ES-I3 (cell line): Measurements from ENCODE around the gene TLX2.
"Not testable (repeated sequence)": the region's sequence is repeated elsewhere in the genome, so short reads cannot be mapped to it uniquely, and the experiment has no call there.

Experiments
- H3K36me3 ChIP-seq: 2 replicates; pipeline ENCODE4 v1.6.1; 2013; ENCODE audit warnings: mild to moderate bottlenecking, low read length, control low read depth, moderate library complexity; ENCODE audit not compliant: insufficient read depth
- H3K4me1 ChIP-seq: 2 replicates; pipeline ENCODE4 v1.6.1; 2013; ENCODE audit warnings: mild to moderate bottlenecking, control low read depth, low read length; ENCODE audit not compliant: insufficient read depth
- H3K9ac ChIP-seq: 2 replicates; pipeline ENCODE4 v1.6.1; 2013; ENCODE audit warnings: low read depth, mild to moderate bottlenecking, low read length, moderate library complexity
- H3K9me3 ChIP-seq: 2 replicates; pipeline ENCODE4 v1.6.1; 2013; ENCODE audit warnings: mild to moderate bottlenecking, low read length, moderate library complexity; ENCODE audit not compliant: control insufficient read depth, insufficient read depth

Gene TLX2

GRCh38 chr2:74514368-74515270 is at the start of gene TLX2:
Gene TLX2, plus strand, starts transcription at chr2:74514450. Its CDS starts 357 bp downstream, at chr2:74514807.
- H3K36me3 ChIP-seq, result no peaks in the 10 kb centered on the region
- H3K9ac ChIP-seq, result peak within 1 kb of the TSS; percentile 37; the same call in 1 of the 2 replicates
- no peaks in the 10 kb centered on the region; the same call in 1 of the 2 replicates for H3K4me1 ChIP-seq
- H3K9me3 ChIP-seq, result peaks cover 6% of the 10 kb centered on the region; the same call in 1 of the 2 replicates

DNA sequence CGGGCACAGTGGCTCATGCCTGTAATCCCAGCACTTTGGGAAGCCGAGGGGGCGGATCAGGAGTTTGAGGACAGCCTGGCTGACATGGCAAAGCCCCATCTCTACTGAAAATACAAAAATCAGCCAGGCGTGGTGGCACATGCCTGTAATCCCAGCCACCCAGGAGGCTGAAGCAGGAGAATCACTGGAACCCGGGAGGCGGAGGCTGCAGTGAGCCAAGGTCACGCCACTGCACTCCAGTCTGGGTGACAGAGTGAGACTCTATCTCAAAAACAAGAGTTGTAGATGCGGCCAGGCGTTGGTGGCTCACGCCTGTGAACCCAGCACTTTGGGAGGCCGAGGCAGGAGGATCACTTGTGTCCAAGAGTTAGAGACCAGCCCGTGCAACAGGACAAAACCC is 43.5 kb upstream of the TLX2 start:
- H3K36me3 ChIP-seq, H3K9me3 ChIP-seq, H3K4me1 ChIP-seq, H3K9ac ChIP-seq: not testable (repeated sequence)

GRCh38 chr2:74471332-74472065 is 42.8 kb upstream of the TLX2 start:
- Histone ChIP-seq H3K9me3 (no peaks in the 10 kb centered on the region), H3K4me1 (no peaks in the 10 kb centered on the region), H3K9ac (peak overlapping the region; percentile 78), H3K36me3 (no peaks in the 10 kb centered on the region; the same call in 1 of the 2 replicates)

GRCh38 chr2:74472086-74472944 is 41.9 kb upstream of the TLX2 start, which contains the start of gene MRPL53:
Gene MRPL53, minus strand, starts transcription at chr2:74472680. Its CDS starts 20 bp downstream, at chr2:74472660.
- Histone ChIP-seq H3K9me3 (no peaks in the 10 kb centered on the region), H3K36me3 (no peaks in the 10 kb centered on the region; the same call in 1 of the 2 replicates), H3K9ac (peak within 1 kb of the TSS; percentile 78), H3K4me1 (no peaks in the 10 kb centered on the region)

GRCh38 chr2:74472945-74473258 is 41.3 kb upstream of the TLX2 start:
- no peaks in the 10 kb centered on the region for H3K4me1 ChIP-seq
- no peaks in the 10 kb centered on the region; the same call in 1 of the 2 replicates for H3K36me3 ChIP-seq
- no peaks in the 10 kb centered on the region for H3K9me3 ChIP-seq
- peak overlapping the region; percentile 78 for H3K9ac ChIP-seq

DNA sequence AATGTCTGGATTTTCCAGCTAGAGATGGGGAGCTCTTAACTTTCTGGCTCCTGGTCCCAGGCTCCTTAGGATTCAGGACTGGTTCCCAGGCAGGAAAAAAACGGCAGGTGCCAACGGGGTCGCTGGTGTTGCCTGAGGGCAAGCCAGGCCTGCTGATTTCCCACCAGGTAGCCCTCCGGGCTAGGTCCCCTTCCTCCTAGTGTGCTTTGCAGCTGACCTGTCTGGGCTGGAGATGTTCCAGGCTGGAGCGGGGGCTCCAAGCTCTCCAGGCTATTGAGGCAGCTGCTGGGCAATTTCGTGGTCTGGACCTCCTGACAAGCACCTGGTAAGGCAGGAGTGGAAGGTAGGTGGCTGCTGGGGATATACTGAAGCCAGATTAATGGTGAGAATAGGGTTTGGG is 39.8 kb upstream of the TLX2 start:
- Histone ChIP-seq H3K9ac (no peak overlapping the region), H3K4me1 (no peaks in the 10 kb centered on the region), H3K9me3 (no peaks in the 10 kb centered on the region), H3K36me3 (no peaks in the 10 kb centered on the region; the same call in none of the 2 replicates)

GRCh38 chr2:74474899-74475298 is 39.4 kb upstream of the TLX2 start:
- Histone ChIP-seq H3K9me3 (no peaks in the 10 kb centered on the region), H3K4me1 (no peaks in the 10 kb centered on the region), H3K36me3 (no peaks in the 10 kb centered on the region; the same call in none of the 2 replicates), H3K9ac (no peak overlapping the region)

DNA sequence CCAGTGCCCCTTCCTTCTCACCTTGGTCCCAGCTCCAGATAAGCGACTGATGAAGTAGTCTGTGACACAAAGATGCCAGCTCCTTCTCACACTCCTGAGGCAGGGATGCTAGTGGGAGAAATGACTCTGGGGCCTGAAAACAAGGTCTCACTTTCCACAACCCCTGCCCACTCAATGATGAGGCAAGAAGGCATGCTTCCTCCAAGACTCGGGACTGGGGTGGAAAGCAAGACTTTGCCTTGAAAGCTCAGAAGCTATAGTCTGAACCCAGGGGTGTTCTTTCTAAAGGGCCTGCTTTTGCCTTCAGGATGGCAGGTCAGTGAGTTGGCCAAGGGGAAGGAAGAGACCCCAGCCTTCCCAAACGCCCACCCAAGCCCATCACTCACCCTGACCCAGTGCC is 32.8 kb upstream of the TLX2 start:
- Histone ChIP-seq H3K9me3 (no peaks in the 10 kb centered on the region), H3K9ac (peak overlapping the region; percentile 99), H3K4me1 (no peaks in the 10 kb centered on the region), H3K36me3 (no peaks in the 10 kb centered on the region; the same call in 1 of the 2 replicates)

DNA sequence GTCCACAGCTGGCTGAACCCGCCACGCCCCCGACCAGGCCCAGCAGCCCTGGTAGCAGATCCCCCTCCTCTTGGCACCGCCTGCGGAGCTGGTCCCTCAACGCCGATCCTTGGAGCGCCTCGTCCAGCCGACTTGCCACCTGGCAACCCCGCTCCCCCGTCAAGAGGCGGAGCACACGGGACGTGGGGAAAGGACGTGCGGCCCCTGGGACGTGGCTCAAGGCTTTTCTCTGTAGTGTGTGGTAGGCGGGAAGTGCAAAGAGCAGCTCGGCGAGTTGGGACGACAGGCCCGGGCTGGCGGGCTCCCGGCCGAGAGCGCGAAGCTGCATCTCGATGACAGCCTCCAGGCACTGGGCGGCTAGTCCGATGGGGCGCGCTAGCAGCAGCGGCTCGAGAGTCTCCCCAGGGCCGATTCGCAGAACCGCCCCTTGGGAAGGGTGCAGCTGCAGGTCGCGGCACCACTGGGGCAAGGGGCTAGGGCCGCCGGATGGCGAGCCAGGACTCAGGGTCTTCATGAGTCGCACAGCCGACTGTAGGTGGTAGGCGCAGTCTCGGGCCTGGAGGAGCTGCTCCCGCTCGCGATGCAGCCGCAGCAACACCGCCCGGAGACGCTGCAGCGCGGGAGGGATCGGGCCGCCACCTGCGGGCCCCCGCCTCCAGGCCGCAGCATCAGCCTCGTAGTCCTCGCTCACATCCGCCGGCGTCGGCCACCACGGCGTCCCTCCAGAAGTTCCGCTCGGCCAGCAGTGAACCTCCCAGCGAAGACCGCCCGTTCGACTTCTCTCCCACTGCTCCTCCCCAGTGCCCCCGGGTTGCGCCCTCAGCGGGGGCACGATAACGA is 32.1 kb upstream of the TLX2 start:
- H3K4me1 ChIP-seq, result no peaks in the 10 kb centered on the region
- peak overlapping the region; percentile 99 for H3K9ac ChIP-seq
- H3K9me3 ChIP-seq, result no peaks in the 10 kb centered on the region
- H3K36me3 ChIP-seq, result no peaks in the 10 kb centered on the region; the same call in 1 of the 2 replicates

DNA sequence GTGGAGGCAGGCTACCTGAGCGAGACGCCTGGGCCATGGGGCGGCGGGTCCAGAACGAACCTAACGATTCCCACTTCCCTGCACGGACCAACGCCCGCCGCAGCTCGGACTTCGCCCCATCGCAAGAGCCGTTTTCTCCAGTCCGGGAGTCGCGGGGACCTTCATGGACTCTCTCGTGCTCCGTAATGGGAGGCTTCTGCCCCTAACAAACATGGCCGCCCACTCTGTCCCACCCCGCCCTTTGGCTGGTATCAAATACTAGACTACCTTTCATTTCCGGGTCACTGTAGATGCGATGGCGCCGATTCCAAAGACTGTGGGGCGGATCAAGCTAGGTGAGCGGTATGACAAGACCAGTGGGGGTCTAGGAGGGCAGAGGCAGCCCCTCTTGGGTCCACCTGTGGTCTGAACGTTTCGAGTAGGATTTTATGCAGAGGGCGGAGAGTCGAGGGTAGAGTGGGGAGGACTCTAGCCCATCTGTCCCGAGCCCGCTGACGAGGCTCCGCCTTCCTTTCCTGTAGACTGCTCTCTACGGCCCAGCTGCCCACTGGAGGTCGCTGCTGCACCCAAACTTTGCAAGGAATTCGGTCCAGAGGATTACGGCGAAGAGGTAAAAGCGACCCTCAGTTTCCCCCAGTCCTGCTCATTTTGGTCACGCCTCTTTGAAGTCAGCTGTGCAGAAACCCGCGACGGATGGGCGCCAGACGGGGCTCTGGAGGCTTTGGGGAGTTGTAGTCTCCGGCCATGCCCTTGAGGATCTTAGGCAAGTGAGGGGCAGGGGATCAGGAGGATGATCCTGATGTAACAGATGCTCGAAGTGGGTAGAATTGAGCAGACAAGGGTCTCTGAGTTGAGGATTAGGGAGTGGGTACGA is 31.2 kb upstream of the TLX2 start, which contains the start of the genes CCDC142 and TTC31:
TSS of gene CCDC142 (minus strand) at position 198 of the 874 bp plus-strand sequence. CDS start at position 37, 161 bp downstream.
TSS of gene TTC31 (plus strand) at position 281 of the 874 bp plus-strand sequence. CDS start at position 296, 15 bp downstream.
- H3K36me3 ChIP-seq, result no peaks in the 10 kb centered on the region; the same call in 1 of the 2 replicates
- H3K9me3 ChIP-seq, result no peaks in the 10 kb centered on the region
- H3K4me1 ChIP-seq, result no peaks in the 10 kb centered on the region
- peak within 1 kb of the TSS; percentile 99 for H3K9ac ChIP-seq

- peak overlapping the region; percentile 99; the same call in 1 of the 2 replicates for H3K9ac ChIP-seq
- not testable (repeated sequence) for H3K4me1 ChIP-seq
Measured at GRCh38 chr2:74483675-74484164, 30.5 kb upstream of the TLX2 start.

DNA sequence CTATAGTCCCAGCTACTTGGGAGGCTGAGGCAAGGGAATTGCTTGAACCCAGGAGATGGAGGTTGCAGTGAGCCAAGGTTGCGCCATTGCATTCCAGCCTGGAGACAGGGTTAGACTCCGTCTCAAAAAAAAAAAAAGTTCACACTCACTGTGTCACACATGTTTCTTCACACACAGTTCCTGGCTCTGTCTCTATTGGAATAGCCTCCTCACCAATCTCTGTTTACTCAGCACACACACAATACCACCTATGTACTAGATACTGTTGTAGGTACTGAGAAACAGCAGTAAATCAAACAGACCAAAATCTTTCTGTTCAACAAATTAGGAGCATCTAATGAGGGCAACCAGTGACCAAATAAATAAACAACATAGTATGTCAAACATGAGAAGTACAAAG is 28.1 kb upstream of the TLX2 start:
- H3K9me3 ChIP-seq, result no peaks in the 10 kb centered on the region
- H3K36me3 ChIP-seq, result no peaks in the 10 kb centered on the region
- no peak overlapping the region for H3K9ac ChIP-seq
- H3K4me1 ChIP-seq, result no peaks in the 10 kb centered on the region

More at GRCh38 chr2:74483675-74484164, 30.5 kb upstream of the TLX2 start:
- not testable (repeated sequence) for H3K36me3 ChIP-seq, H3K9me3 ChIP-seq
